Ectodermal cell (in vitro differentiated cells): ENCODE data around the gene ACKR3.

ENCODE experiments used
- H3K27ac ChIP-seq: 2 replicates; pipeline ENCODE4 v1.7.0; 2013; ENCODE audit warnings: mild to moderate bottlenecking, low read depth, low read length; ENCODE audit not compliant: insufficient read depth, poor library complexity, severe bottlenecking
- H3K27me3 ChIP-seq: 2 replicates; pipeline ENCODE4 v1.7.0; 2013; ENCODE audit warnings: mild to moderate bottlenecking, low read length; ENCODE audit not compliant: insufficient read depth, control insufficient read depth, poor library complexity, severe bottlenecking
- H3K36me3 ChIP-seq: one replicate; pipeline ENCODE4 v1.7.0; 2013; ENCODE audit warnings: low read length; ENCODE audit not compliant: control insufficient read depth, insufficient read depth
- H3K4me1 ChIP-seq: one replicate; pipeline ENCODE4 v1.7.0; 2013; ENCODE audit warnings: low read length; ENCODE audit not compliant: control insufficient read depth, insufficient read depth
- H3K4me3 ChIP-seq: 2 replicates; pipeline ENCODE4 v1.7.0; 2013; ENCODE audit warnings: low read depth, low read length, control low read depth; ENCODE audit not compliant: insufficient read depth
- H3K9me3 ChIP-seq: 2 replicates; pipeline ENCODE4 v1.7.0; 2013; ENCODE audit warnings: mild to moderate bottlenecking, low read length, moderate library complexity; ENCODE audit not compliant: control insufficient read depth
- WGBS, 2 experiments: methylation state at CpG; one replicate each; pipeline ENCODE4 v1.1.7; 2013; ENCODE audit warnings: missing lambda C conversion rate in 2 of 2; 5-methylcytosine and 5-hydroxymethylcytosine counted together

ACKR3 gene

GRCh38 chr2:236617796-236618195, 48.2 kb downstream of the ACKR3 start:
- Histone ChIP-seq H3K9me3 (no peaks in the 10 kb centered on the region), H3K27ac (no peak overlapping the region), H3K36me3 (no peaks in the 10 kb centered on the region), H3K4me3 (no peak overlapping the region), H3K4me1 (peaks cover 8% of the 10 kb centered on the region), H3K27me3 (no peaks in the 10 kb centered on the region)
- 95 to 96% methylated on average over 10 of the region's 10 CpGs for WGBS, 2 experiments

- WGBS, 2 experiments, result 86 to 90% methylated on average over 7 of the region's 7 CpGs
- Histone ChIP-seq H3K27me3 (no peaks in the 10 kb centered on the region), H3K27ac (no peak overlapping the region), H3K4me3 (no peak overlapping the region), H3K9me3 (no peaks in the 10 kb centered on the region), H3K4me1 (peaks cover 8% of the 10 kb centered on the region), H3K36me3 (no peaks in the 10 kb centered on the region)
These were observed 48.7 kb downstream of the ACKR3 start for GRCh38 chr2:236618370-236618769.

GRCh38 chr2:236619910-236620612, 50.4 kb downstream of the ACKR3 start:
- peaks cover 8% of the 10 kb centered on the region for H3K4me1 ChIP-seq
- H3K9me3 ChIP-seq, result no peaks in the 10 kb centered on the region
- 95 to 96% methylated on average over 5 of the region's 5 CpGs for WGBS, 2 experiments
- no peak overlapping the region for H3K4me3 ChIP-seq
- no peaks in the 10 kb centered on the region for H3K27me3 ChIP-seq
- no peak overlapping the region for H3K27ac ChIP-seq
- no peaks in the 10 kb centered on the region for H3K36me3 ChIP-seq

DNA sequence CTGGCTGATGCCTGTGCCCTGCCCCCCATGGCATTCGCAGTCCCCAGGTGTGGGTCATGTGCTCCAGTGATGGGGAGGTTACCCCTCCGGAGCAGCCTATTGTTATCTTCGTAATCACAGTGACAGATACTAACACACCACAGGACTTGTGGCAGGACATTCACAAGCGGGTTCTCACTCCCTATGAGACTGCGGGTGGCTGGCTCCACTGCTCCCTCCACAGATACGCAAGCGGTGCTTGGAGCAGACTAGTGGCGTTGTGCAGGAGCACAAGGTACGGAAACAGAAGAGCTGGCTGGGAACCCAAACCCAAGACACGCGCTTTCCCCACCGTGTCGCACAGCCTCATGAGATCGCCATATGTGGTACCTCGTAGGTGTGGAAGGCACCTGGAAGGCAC, 52.2 kb downstream of the ACKR3 start:
- H3K27me3 ChIP-seq, result no peaks in the 10 kb centered on the region
- 87 to 92% methylated on average over 15 of the region's 15 CpGs for WGBS, 2 experiments
- H3K27ac ChIP-seq, result no peak overlapping the region
- peaks cover 8% of the 10 kb centered on the region for H3K4me1 ChIP-seq
- no peak overlapping the region for H3K4me3 ChIP-seq
- H3K36me3 ChIP-seq, result no peaks in the 10 kb centered on the region
- no peaks in the 10 kb centered on the region for H3K9me3 ChIP-seq

DNA sequence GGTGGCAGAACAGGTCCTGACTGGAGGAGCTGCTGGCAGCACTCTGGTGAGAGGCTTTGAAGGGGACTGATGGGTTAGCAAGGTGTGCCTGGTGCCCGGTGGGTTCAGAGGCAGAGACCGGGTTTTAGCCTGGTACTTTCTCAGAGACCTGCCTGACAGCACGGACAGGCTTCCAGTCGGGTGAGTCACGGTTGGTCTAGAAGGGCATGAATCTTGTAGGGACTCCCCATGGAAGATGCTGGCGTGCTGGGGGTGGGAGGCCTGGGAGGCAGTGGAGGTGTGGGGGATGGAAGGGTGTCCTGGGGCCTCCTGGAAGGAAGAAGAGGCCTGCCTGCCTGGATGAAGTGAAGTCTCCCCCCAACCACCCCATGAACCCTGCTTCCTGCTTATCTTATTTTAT, 52.6 kb downstream of the ACKR3 start:
- Histone ChIP-seq H3K27me3 (no peaks in the 10 kb centered on the region), H3K36me3 (no peaks in the 10 kb centered on the region), H3K27ac (no peak overlapping the region), H3K4me3 (no peak overlapping the region), H3K4me1 (peaks cover 8% of the 10 kb centered on the region), H3K9me3 (no peaks in the 10 kb centered on the region)
- WGBS, 2 experiments, result 96 to 98% methylated on average over 6 of the region's 6 CpGs

GRCh38 chr2:236622660-236623059, 53.0 kb downstream of the ACKR3 start:
- peaks cover 8% of the 10 kb centered on the region for H3K4me1 ChIP-seq
- H3K27ac ChIP-seq, result no peak overlapping the region
- H3K27me3 ChIP-seq, result no peaks in the 10 kb centered on the region
- 96% methylated on average over 9 of the region's 9 CpGs for WGBS, 2 experiments
- H3K36me3 ChIP-seq, result no peaks in the 10 kb centered on the region
- H3K9me3 ChIP-seq, result no peaks in the 10 kb centered on the region
- no peak overlapping the region for H3K4me3 ChIP-seq

DNA sequence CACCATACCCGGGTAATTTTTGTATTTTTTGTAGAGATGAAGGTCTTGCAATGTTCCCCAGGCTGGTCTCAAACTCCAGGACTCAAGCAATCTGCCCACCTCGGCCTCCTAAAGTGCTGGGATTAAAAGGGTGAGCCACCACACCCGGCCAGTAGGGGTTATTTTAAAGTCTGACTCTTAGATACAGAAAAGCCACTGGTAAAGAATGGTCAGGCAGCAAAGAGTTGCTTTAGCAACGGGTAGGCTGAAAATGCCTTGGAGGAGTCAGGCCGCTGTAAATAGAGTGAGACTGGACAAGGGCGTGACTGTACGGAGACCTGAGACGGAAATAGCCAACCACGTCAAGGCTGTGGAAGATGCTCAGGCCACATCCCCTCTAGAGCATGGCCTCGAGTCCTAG, 54.2 kb downstream of the ACKR3 start:
- H3K36me3 ChIP-seq, result no peaks in the 10 kb centered on the region
- H3K9me3 ChIP-seq, result no peaks in the 10 kb centered on the region
- no peak overlapping the region for H3K27ac ChIP-seq
- no peak overlapping the region for H3K4me3 ChIP-seq
- WGBS, 2 experiments, result 92 to 94% methylated on average over 10 of the region's 10 CpGs
- no peaks in the 10 kb centered on the region for H3K27me3 ChIP-seq
- peaks cover 8% of the 10 kb centered on the region for H3K4me1 ChIP-seq

DNA sequence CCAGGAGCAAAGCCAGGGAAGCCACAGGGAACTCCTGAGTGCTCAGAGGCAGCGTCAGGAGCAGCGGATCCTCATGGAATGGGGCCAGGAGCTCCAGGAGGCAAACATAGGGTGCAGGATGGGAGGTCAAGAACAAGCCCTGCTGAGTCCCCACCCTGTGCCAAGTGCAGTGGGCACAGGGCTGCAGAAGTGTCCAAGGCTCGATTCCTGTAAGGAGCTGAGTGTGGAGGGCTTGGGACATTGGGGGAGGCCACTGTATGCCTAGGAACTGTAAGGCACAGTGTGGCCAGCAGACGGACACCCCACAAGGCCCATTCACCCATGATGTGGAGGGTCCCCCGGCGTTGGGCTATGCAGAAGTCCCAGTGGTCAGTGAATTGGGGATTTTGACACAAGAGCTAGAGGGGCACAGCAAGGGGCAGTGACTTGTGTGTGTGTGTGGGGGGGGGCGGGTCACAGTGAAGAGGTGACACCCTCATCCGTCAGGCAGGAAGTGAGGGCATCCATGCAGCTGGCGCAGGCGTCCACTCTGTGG, 55.6 kb downstream of the ACKR3 start:
- no peaks in the 10 kb centered on the region for H3K27me3 ChIP-seq
- H3K27ac ChIP-seq, result no peak overlapping the region
- no peaks in the 10 kb centered on the region for H3K36me3 ChIP-seq
- H3K9me3 ChIP-seq, result no peaks in the 10 kb centered on the region
- H3K4me3 ChIP-seq, result no peak overlapping the region
- H3K4me1 ChIP-seq, result peaks cover 8% of the 10 kb centered on the region
- WGBS, 2 experiments, result 94 to 98% methylated on average over 10 of the region's 10 CpGs

- no peak overlapping the region for H3K4me3 ChIP-seq
- no peaks in the 10 kb centered on the region for H3K36me3 ChIP-seq
- H3K27ac ChIP-seq, result no peak overlapping the region
- H3K27me3 ChIP-seq, result no peaks in the 10 kb centered on the region
- peaks cover 3% of the 10 kb centered on the region for H3K4me1 ChIP-seq
- 89 to 91% methylated on average over 20 of the region's 20 CpGs for WGBS, 2 experiments
- H3K9me3 ChIP-seq, result no peaks in the 10 kb centered on the region
These were observed 56.9 kb downstream of the ACKR3 start for GRCh38 chr2:236626391-236627150.

GRCh38 chr2:236627193-236627592, 57.6 kb downstream of the ACKR3 start:
- no peaks in the 10 kb centered on the region for H3K36me3 ChIP-seq
- no peak overlapping the region for H3K27ac ChIP-seq
- H3K27me3 ChIP-seq, result no peaks in the 10 kb centered on the region
- H3K4me3 ChIP-seq, result no peak overlapping the region
- no peaks in the 10 kb centered on the region for H3K4me1 ChIP-seq
- WGBS, 2 experiments, result 93% methylated on average over 11 of the region's 11 CpGs
- H3K9me3 ChIP-seq, result no peaks in the 10 kb centered on the region
